ENCODE measurements around the gene UCP2.

The UCP2 gene

DNA sequence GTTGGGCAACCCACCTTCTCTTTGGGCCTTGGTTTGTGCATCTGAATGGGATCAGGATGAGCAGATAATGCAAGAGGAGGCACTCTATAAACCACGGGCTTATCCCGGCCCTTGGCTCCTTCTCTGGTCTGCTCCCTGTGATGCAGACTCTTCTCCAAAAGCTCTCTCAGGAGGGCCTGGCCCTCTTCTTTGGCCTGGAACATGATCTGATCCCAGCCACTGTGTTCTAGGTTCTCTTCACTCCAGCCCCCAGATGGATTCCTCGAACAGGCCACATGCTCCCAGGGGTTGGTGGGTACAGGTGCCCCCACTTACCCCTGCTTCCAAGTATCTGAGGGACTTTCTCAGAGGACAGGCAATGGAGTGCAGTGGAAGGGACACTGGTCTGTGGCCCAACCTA is 35.0 kb upstream of the UCP2 start:
- TF ChIP-seq JUND (IDR thresholded peaks at IDR 0.05; ENCODE audit: low read depth): no peak
- in situ Hi-C loops (cut with HindIII; ENCODE audit: low pct_unique_long_range_greater_than_20kb, low sequenced_read_pairs): no loop called here

GRCh38 chr11:74015919-74016684 is 33.5 kb upstream of the UCP2 start:
- no peak for TF ChIP-seq JUND (IDR thresholded peaks at IDR 0.05; ENCODE audit: low read depth)
- in situ Hi-C loops (cut with HindIII; ENCODE audit: low pct_unique_long_range_greater_than_20kb, low sequenced_read_pairs): no loop called here
- no peak for DNase-seq (ENCODE audit: low read depth in 1 of 2, low spot score in 1 of 2)

More for the DNA sequence above, 35.0 kb upstream of the UCP2 start:
- no peak for DNase-seq (ENCODE audit: low read depth in 1 of 2, low spot score in 1 of 2)

GRCh38 chr11:74014880-74015279 is 32.2 kb upstream of the UCP2 start:
- no peak for TF ChIP-seq JUND (IDR thresholded peaks at IDR 0.05; ENCODE audit: low read depth)
- no peak for DNase-seq (ENCODE audit: low read depth in 1 of 2, low spot score in 1 of 2)
- in situ Hi-C loops (cut with HindIII; ENCODE audit: low pct_unique_long_range_greater_than_20kb, low sequenced_read_pairs): no loop called here

- in situ Hi-C loops (cut with HindIII; ENCODE audit: low pct_unique_long_range_greater_than_20kb, low sequenced_read_pairs): no loop called here
- TF ChIP-seq JUND (IDR thresholded peaks at IDR 0.05; ENCODE audit: low read depth): no peak
- no peak for DNase-seq (ENCODE audit: low read depth in 1 of 2, low spot score in 1 of 2)
These were observed 30.5 kb upstream of the UCP2 start for GRCh38 chr11:74013141-74013540.

GRCh38 chr11:74012074-74012809 is 29.6 kb upstream of the UCP2 start:
- in situ Hi-C loops (cut with HindIII; ENCODE audit: low pct_unique_long_range_greater_than_20kb, low sequenced_read_pairs): no loop called here
- DNase-seq (ENCODE audit: low read depth in 1 of 2, low spot score in 1 of 2): no peak
- TF ChIP-seq JUND (IDR thresholded peaks at IDR 0.05; ENCODE audit: low read depth): no peak

DNA sequence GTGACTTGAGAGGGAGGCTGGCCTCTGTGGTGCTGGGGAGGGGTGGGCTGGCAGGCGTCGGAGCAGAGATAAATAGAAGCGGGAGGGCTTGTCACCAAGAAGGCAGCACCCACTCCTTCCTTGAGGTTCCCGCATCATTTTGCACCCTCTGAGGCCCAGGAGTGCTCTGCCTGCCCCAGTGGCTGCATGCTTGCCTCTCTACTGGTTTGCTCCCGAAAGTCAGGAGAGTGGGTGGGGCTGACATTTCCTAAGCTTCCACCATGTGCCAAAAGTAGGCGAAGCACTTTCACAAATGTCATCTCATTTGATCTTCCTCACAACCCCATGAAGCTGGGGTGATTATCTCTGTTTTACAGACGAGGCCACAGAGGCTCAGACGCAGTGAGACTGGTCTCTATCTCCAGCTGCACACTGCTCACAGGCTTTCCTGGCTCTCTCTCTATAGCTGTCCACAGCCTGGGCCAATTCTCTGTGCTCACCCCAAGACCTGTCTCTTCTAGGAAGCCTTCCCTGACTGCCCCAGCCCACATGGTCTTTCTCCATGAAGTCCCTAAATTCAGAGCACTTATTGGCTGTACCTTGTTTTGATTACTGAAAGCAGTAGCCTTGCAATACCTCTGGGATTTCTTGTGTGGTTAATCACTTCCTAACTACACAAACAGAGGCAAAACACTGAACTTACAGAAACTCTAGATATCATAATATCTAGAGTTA is 28.9 kb upstream of the UCP2 start:
- TF ChIP-seq JUND (IDR thresholded peaks at IDR 0.05; ENCODE audit: low read depth): no peak
- in situ Hi-C loops (cut with HindIII; ENCODE audit: low pct_unique_long_range_greater_than_20kb, low sequenced_read_pairs): no loop called here
- no peak for DNase-seq (ENCODE audit: low read depth in 1 of 2, low spot score in 1 of 2)

GRCh38 chr11:74010306-74011300 is 28.0 kb upstream of the UCP2 start:
- in situ Hi-C loops (cut with HindIII; ENCODE audit: low pct_unique_long_range_greater_than_20kb, low sequenced_read_pairs): no loop called here
- TF ChIP-seq JUND (IDR thresholded peaks at IDR 0.05; ENCODE audit: low read depth): no peak
- DNase-seq (ENCODE audit: low read depth in 1 of 2, low spot score in 1 of 2): no peak

- no peak for DNase-seq (ENCODE audit: low read depth in 1 of 2, low spot score in 1 of 2)
- no peak for TF ChIP-seq JUND (IDR thresholded peaks at IDR 0.05; ENCODE audit: low read depth)
- in situ Hi-C loops (cut with HindIII; ENCODE audit: low pct_unique_long_range_greater_than_20kb, low sequenced_read_pairs): no loop called here
These were observed 27.1 kb upstream of the UCP2 start for GRCh38 chr11:74009675-74010305.

DNA sequence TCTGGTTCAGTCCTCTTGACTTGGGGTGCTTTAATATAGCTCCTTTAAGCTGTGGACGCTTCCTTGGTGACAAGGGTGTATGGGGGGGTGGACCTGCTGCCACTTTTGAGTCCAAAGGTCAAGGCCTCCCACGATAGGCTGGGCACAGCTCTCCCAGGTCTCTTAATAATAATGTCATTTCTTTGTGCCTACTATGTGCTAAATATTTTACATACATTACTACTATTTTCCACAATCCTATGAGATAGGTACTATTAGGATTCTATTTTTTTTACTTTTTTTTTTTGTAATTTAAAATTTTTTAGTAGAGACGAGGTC is 26.5 kb upstream of the UCP2 start:
- no peak for DNase-seq (ENCODE audit: low read depth in 1 of 2, low spot score in 1 of 2)
- no peak for TF ChIP-seq JUND (IDR thresholded peaks at IDR 0.05; ENCODE audit: low read depth)
- in situ Hi-C loops (cut with HindIII; ENCODE audit: low pct_unique_long_range_greater_than_20kb, low sequenced_read_pairs): no loop called here

DNA sequence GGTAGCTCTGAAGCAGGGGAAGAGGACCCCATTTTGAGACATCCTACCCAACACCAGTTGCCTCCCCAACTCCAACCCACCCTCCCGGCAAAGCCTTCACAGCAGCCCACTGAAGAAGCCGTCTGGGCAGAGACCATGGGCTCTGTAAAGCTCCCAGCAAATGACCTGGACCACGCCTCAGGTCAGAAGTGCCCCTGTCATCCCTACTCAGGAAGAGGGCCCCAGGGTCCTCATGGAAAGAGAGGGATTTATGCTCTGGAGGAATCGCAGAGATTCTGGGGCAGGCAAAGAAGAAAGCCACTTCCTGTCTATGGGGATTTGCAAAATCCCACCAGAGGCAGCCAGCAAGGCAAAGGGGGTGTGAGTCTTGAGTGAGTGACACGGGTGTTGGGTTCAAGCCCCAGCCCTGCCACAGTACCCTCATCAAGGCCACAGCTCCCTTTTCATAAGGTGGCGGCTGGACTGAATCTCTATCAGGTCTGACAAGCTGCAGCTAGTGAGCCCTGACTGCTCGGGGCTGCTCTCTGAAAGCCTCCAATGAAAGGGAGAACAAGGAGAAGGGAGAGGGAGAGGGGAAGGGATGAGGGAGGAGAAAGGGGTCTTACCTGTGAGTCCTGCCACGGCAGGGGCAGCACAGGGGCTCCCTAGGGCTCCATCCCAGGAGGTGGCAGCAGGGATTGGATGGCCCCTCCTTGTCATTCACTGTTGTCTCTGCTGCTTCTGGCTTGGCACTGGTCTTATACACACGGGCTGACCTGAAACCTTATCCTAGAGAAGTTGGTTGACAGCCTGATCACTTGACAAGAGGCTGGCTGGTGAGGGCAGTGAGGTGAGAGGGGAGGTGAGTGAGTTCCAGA is 26.0 kb upstream of the UCP2 start, which contains the start of gene UCP3:
TSS of gene UCP3 (minus strand) at position 713 of the 857 bp plus-strand sequence. CDS start 2,043 bp downstream, outside the sequence.
- no peak for DNase-seq (ENCODE audit: low read depth in 1 of 2, low spot score in 1 of 2)
- in situ Hi-C loops (cut with HindIII; ENCODE audit: low pct_unique_long_range_greater_than_20kb, low sequenced_read_pairs): no loop called here
- TF ChIP-seq JUND (IDR thresholded peaks at IDR 0.05; ENCODE audit: low read depth): no peak
